ENCODE results near the gene MX1.

Gene MX1

DNA sequence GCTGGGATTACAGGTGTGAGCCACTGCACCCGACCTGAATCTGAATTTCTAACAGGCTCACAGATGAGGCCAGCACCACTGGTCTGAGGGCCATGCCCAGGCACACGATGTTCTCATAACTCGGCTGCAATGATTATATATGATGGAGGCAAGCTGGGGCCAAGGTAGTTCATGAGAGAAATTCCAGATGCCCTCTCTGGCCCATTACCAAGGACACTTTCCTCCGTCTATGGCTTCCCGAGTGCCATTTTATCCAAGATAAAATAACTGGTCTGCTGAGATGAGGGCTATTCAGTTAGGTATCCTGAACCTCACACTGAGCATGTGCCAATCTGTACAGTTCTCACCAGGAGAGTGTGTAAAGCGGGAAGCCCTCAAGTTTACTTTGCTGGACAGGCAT, 65.4 kb downstream of the MX1 start:
- no peaks in the 10 kb centered on the region for H3K27me3 ChIP-seq (ENCODE audit: control insufficient read depth, low read length)
- H3K4me3 ChIP-seq (ENCODE audit: low read length) = no peak overlapping the region
- H3K9me3 ChIP-seq (ENCODE audit: control insufficient read depth, insufficient read depth, low read length) = no peaks in the 10 kb centered on the region
- H4K20me1 ChIP-seq (ENCODE audit: control insufficient read depth, insufficient read depth, low read depth, low read length) = no peaks in the 10 kb centered on the region
- no peak overlapping the region for H3K4me2 ChIP-seq (ENCODE audit: low read length)
- H3K36me3 ChIP-seq (ENCODE audit: control insufficient read depth, low read length) = no peaks in the 10 kb centered on the region
- H3K27ac ChIP-seq (ENCODE audit: low read depth, low read length) = no peak overlapping the region
- no peaks in the 10 kb centered on the region for H3K9me2 ChIP-seq (replicated peaks; ENCODE audit: control insufficient read depth, low read length)
- H3K79me2 ChIP-seq (ENCODE audit: control insufficient read depth, low read length) = no peaks in the 10 kb centered on the region
- TF ChIP-seq, protein P1, sequence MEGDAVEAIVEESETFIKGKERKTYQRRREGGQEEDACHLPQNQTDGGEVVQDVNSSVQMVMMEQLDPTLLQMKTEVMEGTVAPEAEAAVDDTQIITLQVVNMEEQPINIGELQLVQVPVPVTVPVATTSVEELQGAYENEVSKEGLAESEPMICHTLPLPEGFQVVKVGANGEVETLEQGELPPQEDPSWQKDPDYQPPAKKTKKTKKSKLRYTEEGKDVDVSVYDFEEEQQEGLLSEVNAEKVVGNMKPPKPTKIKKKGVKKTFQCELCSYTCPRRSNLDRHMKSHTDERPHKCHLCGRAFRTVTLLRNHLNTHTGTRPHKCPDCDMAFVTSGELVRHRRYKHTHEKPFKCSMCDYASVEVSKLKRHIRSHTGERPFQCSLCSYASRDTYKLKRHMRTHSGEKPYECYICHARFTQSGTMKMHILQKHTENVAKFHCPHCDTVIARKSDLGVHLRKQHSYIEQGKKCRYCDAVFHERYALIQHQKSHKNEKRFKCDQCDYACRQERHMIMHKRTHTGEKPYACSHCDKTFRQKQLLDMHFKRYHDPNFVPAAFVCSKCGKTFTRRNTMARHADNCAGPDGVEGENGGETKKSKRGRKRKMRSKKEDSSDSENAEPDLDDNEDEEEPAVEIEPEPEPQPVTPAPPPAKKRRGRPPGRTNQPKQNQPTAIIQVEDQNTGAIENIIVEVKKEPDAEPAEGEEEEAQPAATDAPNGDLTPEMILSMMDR (IDR thresholded peaks at IDR 0.05; ENCODE audit: low read depth, low read length, poor library complexity, severe bottlenecking) = no peak
- no peaks in the 10 kb centered on the region for H3K4me1 ChIP-seq (ENCODE audit: control insufficient read depth, low read length)
- H3F3A ChIP-seq (ENCODE audit: control insufficient read depth, insufficient read depth) = no peaks in the 10 kb centered on the region

DNA sequence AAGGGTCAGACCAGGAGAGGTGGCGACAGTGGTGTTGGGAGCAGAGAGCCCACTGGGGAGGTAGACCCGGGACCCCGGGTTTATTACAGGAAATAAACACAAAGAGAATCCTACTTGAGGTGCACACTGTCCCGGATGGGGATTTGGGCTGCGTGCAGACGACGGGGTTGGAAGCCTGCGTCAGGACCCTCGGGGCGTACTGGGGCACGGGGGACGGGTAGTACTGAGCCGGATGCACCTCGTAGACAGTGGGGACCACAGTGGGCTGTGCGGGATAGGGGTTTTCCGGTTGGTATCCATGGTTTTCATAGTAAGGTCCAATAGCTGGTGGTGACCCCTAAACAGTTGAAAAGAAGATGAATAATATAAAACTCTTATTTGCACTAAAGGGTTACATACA, 68.2 kb downstream of the MX1 start:
- H3K9me3 ChIP-seq (ENCODE audit: control insufficient read depth, insufficient read depth, low read length) = no peaks in the 10 kb centered on the region
- no peaks in the 10 kb centered on the region for H3K4me1 ChIP-seq (ENCODE audit: control insufficient read depth, low read length)
- no peaks in the 10 kb centered on the region for H3K36me3 ChIP-seq (ENCODE audit: control insufficient read depth, low read length)
- TF ChIP-seq EZH2phosphoT487 (IDR thresholded peaks at IDR 0.05; ENCODE audit: borderline replicate concordance, low read length) = no peak
- TF ChIP-seq, protein P1 (IDR thresholded peaks at IDR 0.05; ENCODE audit: low read depth, low read length, poor library complexity, severe bottlenecking) = no peak
- no peaks in the 10 kb centered on the region for H3F3A ChIP-seq (ENCODE audit: control insufficient read depth, insufficient read depth)
- no peak overlapping the region for H3K4me2 ChIP-seq (ENCODE audit: low read length)
- no peak overlapping the region for H3K4me3 ChIP-seq (ENCODE audit: low read length)
- H3K79me2 ChIP-seq (ENCODE audit: control insufficient read depth, low read length) = no peaks in the 10 kb centered on the region
- no peaks in the 10 kb centered on the region for H3K9me2 ChIP-seq (replicated peaks; ENCODE audit: control insufficient read depth, low read length)
- H3K27me3 ChIP-seq (ENCODE audit: control insufficient read depth, low read length) = no peaks in the 10 kb centered on the region
- no peak overlapping the region for H3K27ac ChIP-seq (ENCODE audit: low read depth, low read length)
- H4K20me1 ChIP-seq (ENCODE audit: control insufficient read depth, insufficient read depth, low read depth, low read length) = no peaks in the 10 kb centered on the region

DNA sequence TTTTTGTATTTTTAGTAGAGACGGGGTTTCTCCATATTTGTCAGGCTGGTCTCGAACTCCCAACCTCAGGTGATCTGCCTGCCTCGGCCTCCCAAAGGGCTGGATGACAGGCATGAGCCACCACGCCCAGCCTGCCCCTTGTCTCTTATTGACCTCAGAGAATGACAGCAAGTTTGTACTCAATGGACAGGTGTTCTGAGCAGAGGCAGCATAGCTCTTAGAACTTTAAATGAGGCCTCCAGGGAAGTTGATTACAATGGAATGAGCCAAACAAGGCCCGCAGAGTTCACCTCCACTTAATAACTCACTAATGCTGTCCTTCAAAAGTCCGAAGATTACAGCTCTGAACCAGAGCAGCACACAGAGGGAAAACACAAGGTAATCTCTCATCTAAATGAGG, 71.0 kb downstream of the MX1 start:
- Histone ChIP-seq H3F3A (ENCODE audit: control insufficient read depth, insufficient read depth) (no peaks in the 10 kb centered on the region), H3K36me3 (ENCODE audit: control insufficient read depth, low read length) (no peaks in the 10 kb centered on the region), H3K4me3 (ENCODE audit: low read length) (no peak overlapping the region), H3K27me3 (ENCODE audit: control insufficient read depth, low read length) (no peaks in the 10 kb centered on the region), H3K4me2 (ENCODE audit: low read length) (no peak overlapping the region), H3K9me3 (ENCODE audit: control insufficient read depth, insufficient read depth, low read length) (no peaks in the 10 kb centered on the region), H3K4me1 (ENCODE audit: control insufficient read depth, low read length) (no peaks in the 10 kb centered on the region), H3K27ac (ENCODE audit: low read depth, low read length) (no peak overlapping the region), H3K79me2 (ENCODE audit: control insufficient read depth, low read length) (no peaks in the 10 kb centered on the region), H3K9me2 (replicated peaks; ENCODE audit: control insufficient read depth, low read length) (no peaks in the 10 kb centered on the region), H4K20me1 (ENCODE audit: control insufficient read depth, insufficient read depth, low read depth, low read length) (no peaks in the 10 kb centered on the region)
- TF ChIP-seq EZH2phosphoT487 (IDR thresholded peaks at IDR 0.05; ENCODE audit: borderline replicate concordance, low read length) = no peak
- TF ChIP-seq, protein P1 (IDR thresholded peaks at IDR 0.05; ENCODE audit: low read depth, low read length, poor library complexity, severe bottlenecking) = no peak

DNA sequence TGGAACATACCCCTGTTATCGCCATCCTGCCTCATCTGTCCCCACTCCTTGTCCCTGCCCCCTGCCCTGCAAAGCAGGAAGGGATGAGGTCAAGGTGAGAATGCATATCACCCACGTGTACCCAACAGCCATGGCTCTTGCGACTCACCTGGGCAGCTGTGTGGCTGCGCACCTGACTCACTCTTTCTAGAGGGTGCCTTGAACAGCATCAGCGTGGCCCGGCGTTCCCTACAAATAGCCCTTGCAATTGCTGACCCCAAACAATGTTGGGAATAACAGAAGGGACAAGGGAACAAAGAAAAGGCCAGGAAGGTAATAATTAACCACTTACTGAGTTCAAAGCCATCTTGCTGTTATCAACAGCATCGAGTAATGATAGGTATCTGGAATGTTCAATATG, 71.7 kb downstream of the MX1 start:
- Histone ChIP-seq H3K79me2 (ENCODE audit: control insufficient read depth, low read length) (no peaks in the 10 kb centered on the region), H3K27me3 (ENCODE audit: control insufficient read depth, low read length) (no peaks in the 10 kb centered on the region), H3K4me2 (ENCODE audit: low read length) (no peak overlapping the region), H3K4me3 (ENCODE audit: low read length) (no peak overlapping the region), H3K36me3 (ENCODE audit: control insufficient read depth, low read length) (no peaks in the 10 kb centered on the region), H4K20me1 (ENCODE audit: control insufficient read depth, insufficient read depth, low read depth, low read length) (no peaks in the 10 kb centered on the region), H3K9me3 (ENCODE audit: control insufficient read depth, insufficient read depth, low read length) (no peaks in the 10 kb centered on the region), H3F3A (ENCODE audit: control insufficient read depth, insufficient read depth) (no peaks in the 10 kb centered on the region), H3K9me2 (replicated peaks; ENCODE audit: control insufficient read depth, low read length) (no peaks in the 10 kb centered on the region), H3K27ac (ENCODE audit: low read depth, low read length) (no peak overlapping the region), H3K4me1 (ENCODE audit: control insufficient read depth, low read length) (no peaks in the 10 kb centered on the region)
- TF ChIP-seq, protein P1 (IDR thresholded peaks at IDR 0.05; ENCODE audit: low read depth, low read length, poor library complexity, severe bottlenecking) = no peak
- no peak for TF ChIP-seq EZH2phosphoT487 (IDR thresholded peaks at IDR 0.05; ENCODE audit: borderline replicate concordance, low read length)

Data from DOHH2 (cell line).